Lower leg skin (tissue), 3 donors: Measurements from ENCODE around the gene NEAT1.

ENCODE experiments used
- CTCF ChIP-seq, 3 donors: fragments of 450-650 bp; IDR thresholded peaks; one replicate each; pipeline ENCODE4 v1.5.1; 2016; ENCODE audit warnings: antibody characterized with exemption in 3 of 3, mild to moderate bottlenecking in 3 of 3, moderate library complexity in 2 of 3
- POLR2A ChIP-seq, 2 donors: fragments of 450-650 bp; IDR thresholded peaks; one replicate each; pipeline ENCODE4 v1.6.1; 2016 to 2017; ENCODE audit warnings: antibody characterized with exemption in 2 of 2, mild to moderate bottlenecking in 1 of 2, moderate library complexity in 1 of 2

- no peak for TF ChIP-seq CTCF (IDR thresholded peaks at IDR 0.05)
- no peak for TF ChIP-seq POLR2A (IDR thresholded peaks at IDR 0.05)
Observed at GRCh38 chr11:65377777-65378176, 44.8 kb upstream of the NEAT1 start.
